ENCODE data around the gene CRISPLD2.

CRISPLD2 gene

GRCh38 chr16:84891149-84891795, 71.5 kb downstream of the CRISPLD2 start:
- no peak for DNase-seq

- DNase-seq: no peak
Observed at GRCh38 chr16:84892097-84892496, 72.3 kb downstream of the CRISPLD2 start.

GRCh38 chr16:84893467-84893848, 73.7 kb downstream of the CRISPLD2 start:
- DNase-seq: no peak

- DNase-seq: no peak
Observed at GRCh38 chr16:84893849-84894599, 74.2 kb downstream of the CRISPLD2 start.

- no peak for DNase-seq
Observed at GRCh38 chr16:84895016-84895415, 75.2 kb downstream of the CRISPLD2 start.

- DNase-seq: no peak
Observed at GRCh38 chr16:84896847-84897246, 77.1 kb downstream of the CRISPLD2 start.

- DNase-seq: no peak
Observed at GRCh38 chr16:84897911-84898377, 78.2 kb downstream of the CRISPLD2 start.

- no peak for DNase-seq
Observed at GRCh38 chr16:84898447-84898846, 78.7 kb downstream of the CRISPLD2 start.

GRCh38 chr16:84899414-84899813, 79.6 kb downstream of the CRISPLD2 start:
- DNase-seq: no peak

- no peak for DNase-seq
Observed at GRCh38 chr16:84905965-84906460, 86.2 kb downstream of the CRISPLD2 start.

GRCh38 chr16:84907051-84907450, 87.3 kb downstream of the CRISPLD2 start:
- DNase-seq: no peak

GRCh38 chr16:84907575-84907974, 87.8 kb downstream of the CRISPLD2 start:
- DNase-seq: no peak

GRCh38 chr16:84909476-84910085, 89.8 kb downstream of the CRISPLD2 start:
- DNase-seq: no peak

GRCh38 chr16:84911486-84912216, 91.9 kb downstream of the CRISPLD2 start:
- DNase-seq: no peak

GRCh38 chr16:84913315-84913714, 93.5 kb downstream of the CRISPLD2 start:
- DNase-seq: no peak

- no peak for DNase-seq
Observed at GRCh38 chr16:84914273-84914672, 94.5 kb downstream of the CRISPLD2 start.

- no peak for DNase-seq
Observed at GRCh38 chr16:84916178-84916577, 96.4 kb downstream of the CRISPLD2 start.

- DNase-seq: no peak
Observed at GRCh38 chr16:84916850-84917249, 97.1 kb downstream of the CRISPLD2 start.

- no peak for DNase-seq
Observed at GRCh38 chr16:84917492-84917891, 97.7 kb downstream of the CRISPLD2 start.

GRCh38 chr16:84918006-84918909, 98.5 kb downstream of the CRISPLD2 start:
- no peak for DNase-seq

GRCh38 chr16:84919269-84919668, 99.5 kb downstream of the CRISPLD2 start:
- no peak for DNase-seq

- DNase-seq: no peak
Observed at GRCh38 chr16:84919708-84920107, 99.9 kb downstream of the CRISPLD2 start.
